ENCODE results near the gene DOCK8. TPM values are rescaled to one million over a fixed set of nuclear protein-coding genes. Genes with fewer than 3 reads are reported as not detected.
A peak's percentile ranks its signal among the peaks of the same experiment; 100 is the strongest.

DOCK8 gene
- total RNA-seq, 1 donor from 2014 or later = 5.1 TPM

GRCh38 chr9:353077-353476, 138.4 kb downstream of the DOCK8 start:
- H3K9me3 Mint-ChIP-seq = no peaks in the 10 kb centered on the region
- no peak for DNase-seq (ENCODE audit: extremely low spot score, unreplicated experiment)
- peaks cover 14% of the 10 kb centered on the region for H3K27me3 Mint-ChIP-seq
- no peaks in the 10 kb centered on the region for H3K36me3 Mint-ChIP-seq
- H3K4me3 Mint-ChIP-seq = no peak overlapping the region
- H3K4me1 Mint-ChIP-seq (ENCODE audit: unreplicated experiment) = peaks cover 28% of the 10 kb centered on the region
- no peak overlapping the region for H3K27ac Mint-ChIP-seq
- no peak for TF ChIP-seq CTCF (conservative IDR thresholded peaks at IDR 0.05)

- Mint-ChIP-seq H3K27me3 (peaks cover 10% of the 10 kb centered on the region), H3K27ac (no peak overlapping the region), H3K4me1 (ENCODE audit: unreplicated experiment) (peaks cover 17% of the 10 kb centered on the region), H3K4me3 (no peak overlapping the region), H3K9me3 (no peaks in the 10 kb centered on the region), H3K36me3 (no peaks in the 10 kb centered on the region)
- no peak for TF ChIP-seq CTCF (conservative IDR thresholded peaks at IDR 0.05)
- DNase-seq (ENCODE audit: extremely low spot score, unreplicated experiment) = no peak
These were observed 139.8 kb downstream of the DOCK8 start for GRCh38 chr9:354453-354852.

GRCh38 chr9:357560-357959, 142.9 kb downstream of the DOCK8 start:
- no peaks in the 10 kb centered on the region for H3K27me3 Mint-ChIP-seq
- H3K9me3 Mint-ChIP-seq = peaks cover 3% of the 10 kb centered on the region
- no peak for TF ChIP-seq CTCF (conservative IDR thresholded peaks at IDR 0.05)
- peaks cover 9% of the 10 kb centered on the region for H3K4me1 Mint-ChIP-seq (ENCODE audit: unreplicated experiment)
- no peaks in the 10 kb centered on the region for H3K36me3 Mint-ChIP-seq
- no peak overlapping the region for H3K4me3 Mint-ChIP-seq
- no peak for DNase-seq (ENCODE audit: extremely low spot score, unreplicated experiment)
- no peak overlapping the region for H3K27ac Mint-ChIP-seq

GRCh38 chr9:362561-363273, 148.1 kb downstream of the DOCK8 start:
- Mint-ChIP-seq H3K27ac (peak overlapping the region; percentile 10), H3K4me1 (ENCODE audit: unreplicated experiment) (peaks cover 26% of the 10 kb centered on the region), H3K27me3 (no peaks in the 10 kb centered on the region), H3K4me3 (no peak overlapping the region), H3K36me3 (no peaks in the 10 kb centered on the region), H3K9me3 (peaks cover 4% of the 10 kb centered on the region)
- no peak for TF ChIP-seq CTCF (conservative IDR thresholded peaks at IDR 0.05)
- DNase-seq (ENCODE audit: extremely low spot score, unreplicated experiment) = no peak

- H3K4me1 Mint-ChIP-seq (ENCODE audit: unreplicated experiment) = peaks cover 26% of the 10 kb centered on the region
- no peaks in the 10 kb centered on the region for H3K36me3 Mint-ChIP-seq
- DNase-seq (ENCODE audit: extremely low spot score, unreplicated experiment) = no peak
- no peak overlapping the region for H3K27ac Mint-ChIP-seq
- no peaks in the 10 kb centered on the region for H3K27me3 Mint-ChIP-seq
- H3K9me3 Mint-ChIP-seq = peaks cover 4% of the 10 kb centered on the region
- H3K4me3 Mint-ChIP-seq = no peak overlapping the region
- no peak for TF ChIP-seq CTCF (conservative IDR thresholded peaks at IDR 0.05)
These were observed 148.6 kb downstream of the DOCK8 start for GRCh38 chr9:363274-363612.

All from type B pancreatic cell (in vitro differentiated cells).